Measurements from ENCODE around the gene PSMB5. TPM values are rescaled to one million over a fixed set of nuclear protein-coding genes. Genes with fewer than 3 reads are reported as not detected.
A peak's percentile ranks its signal among the peaks of the same experiment; 100 is the strongest.

PSMB5 gene
- total RNA-seq, 4 donors from 2014 or later: 126 to 150 (median 129) TPM

DNA sequence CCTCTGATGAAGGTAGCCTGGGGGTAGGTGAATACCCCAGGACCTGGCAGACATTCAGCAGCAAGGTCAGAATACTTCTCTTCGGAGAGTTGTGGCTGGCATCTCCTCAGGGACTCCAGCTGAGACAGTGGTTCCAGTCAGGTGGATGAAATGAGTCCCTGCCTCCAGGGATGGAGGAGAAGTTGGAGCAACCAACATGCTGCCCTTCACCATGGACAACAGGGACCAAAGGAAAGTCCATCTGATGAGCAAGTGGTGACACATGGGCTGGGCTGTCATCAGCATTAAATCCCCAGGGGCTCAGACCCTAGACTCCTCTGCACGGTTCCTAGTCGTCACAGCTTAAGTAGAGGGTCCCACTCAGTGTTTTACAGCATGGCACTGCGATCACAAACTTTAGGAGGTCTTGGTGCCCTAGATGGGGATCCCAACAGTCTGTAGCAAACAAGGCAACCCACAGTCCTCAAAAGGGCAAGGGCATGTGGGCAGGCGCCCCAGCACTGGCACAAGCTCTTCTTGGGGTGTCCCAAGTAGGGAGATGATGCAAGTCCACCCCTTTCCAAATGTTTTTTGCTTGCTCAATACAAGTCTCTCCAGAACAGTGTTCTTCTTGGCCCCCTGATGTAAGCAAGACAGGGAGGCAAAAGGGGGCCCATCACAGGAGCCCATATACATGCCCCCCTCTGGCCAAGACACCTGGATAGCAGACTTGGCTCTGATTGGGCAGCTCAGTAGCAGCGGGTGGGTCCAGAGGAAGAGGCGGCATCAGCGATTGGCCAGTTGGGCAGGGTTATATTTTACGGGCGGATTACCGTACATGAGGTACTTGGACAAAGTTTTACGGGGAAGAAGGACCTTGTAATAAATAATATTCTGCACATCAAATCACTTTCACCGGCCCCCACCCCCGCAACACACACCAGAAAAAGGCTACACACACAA, 33.4 kb upstream of the PSMB5 start:
- DNase-seq (ENCODE audit: low spot score): no peak
- ATAC-seq (ENCODE audit: low FRiP score): no peak
- TF ChIP-seq, protein P1, sequence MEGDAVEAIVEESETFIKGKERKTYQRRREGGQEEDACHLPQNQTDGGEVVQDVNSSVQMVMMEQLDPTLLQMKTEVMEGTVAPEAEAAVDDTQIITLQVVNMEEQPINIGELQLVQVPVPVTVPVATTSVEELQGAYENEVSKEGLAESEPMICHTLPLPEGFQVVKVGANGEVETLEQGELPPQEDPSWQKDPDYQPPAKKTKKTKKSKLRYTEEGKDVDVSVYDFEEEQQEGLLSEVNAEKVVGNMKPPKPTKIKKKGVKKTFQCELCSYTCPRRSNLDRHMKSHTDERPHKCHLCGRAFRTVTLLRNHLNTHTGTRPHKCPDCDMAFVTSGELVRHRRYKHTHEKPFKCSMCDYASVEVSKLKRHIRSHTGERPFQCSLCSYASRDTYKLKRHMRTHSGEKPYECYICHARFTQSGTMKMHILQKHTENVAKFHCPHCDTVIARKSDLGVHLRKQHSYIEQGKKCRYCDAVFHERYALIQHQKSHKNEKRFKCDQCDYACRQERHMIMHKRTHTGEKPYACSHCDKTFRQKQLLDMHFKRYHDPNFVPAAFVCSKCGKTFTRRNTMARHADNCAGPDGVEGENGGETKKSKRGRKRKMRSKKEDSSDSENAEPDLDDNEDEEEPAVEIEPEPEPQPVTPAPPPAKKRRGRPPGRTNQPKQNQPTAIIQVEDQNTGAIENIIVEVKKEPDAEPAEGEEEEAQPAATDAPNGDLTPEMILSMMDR (IDR thresholded peaks at IDR 0.05): no peak

GRCh38 chr14:23066855-23067744, 32.4 kb upstream of the PSMB5 start:
- DNase-seq (ENCODE audit: low spot score): no peak
- no peak for ATAC-seq (ENCODE audit: low FRiP score)
- TF ChIP-seq, protein P1 (IDR thresholded peaks at IDR 0.05): no peak

DNA sequence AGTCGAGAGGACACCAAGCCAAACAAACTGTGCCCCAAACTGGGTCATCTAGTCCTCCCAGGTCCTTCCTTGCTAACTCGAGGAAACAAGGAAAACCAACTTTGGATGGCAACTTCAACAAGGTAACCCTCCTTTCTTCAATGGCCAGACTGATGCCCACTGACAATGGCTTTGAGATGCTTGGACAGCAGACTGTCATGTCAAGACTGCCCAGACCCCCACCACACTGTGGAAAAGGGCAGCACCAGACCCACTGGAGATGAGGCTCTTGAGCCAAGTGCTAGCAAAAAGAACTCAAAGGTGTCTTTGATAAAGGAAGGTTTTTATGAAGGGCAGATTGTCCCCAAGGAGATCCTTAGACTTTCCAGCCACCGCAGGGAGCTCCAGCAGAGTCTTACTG, 31.7 kb upstream of the PSMB5 start:
- ATAC-seq (ENCODE audit: low FRiP score) (no peak), DNase-seq (ENCODE audit: low spot score) (no peak)
- TF ChIP-seq, protein P1 (IDR thresholded peaks at IDR 0.05): no peak

DNA sequence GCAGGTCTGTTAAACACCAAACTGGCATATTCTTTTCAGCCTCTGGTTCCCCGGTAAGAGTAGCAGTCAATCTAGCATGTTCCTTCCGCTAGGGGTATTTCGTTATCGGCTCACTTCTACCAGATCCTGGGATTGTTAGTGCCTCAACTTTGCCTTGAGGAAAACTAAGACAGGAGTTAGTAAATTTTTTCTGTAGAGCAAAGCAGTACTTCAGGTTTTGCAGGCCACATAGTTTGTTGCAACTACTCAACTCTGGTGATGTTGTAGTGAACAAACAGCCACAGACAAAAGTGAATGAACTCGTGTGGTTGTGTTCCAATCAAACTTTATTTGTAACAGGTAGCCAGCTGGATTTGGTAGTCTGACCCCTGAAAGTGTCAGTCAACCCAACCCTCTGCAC, 28.9 kb upstream of the PSMB5 start:
- DNase-seq (ENCODE audit: low spot score) (no peak), ATAC-seq (ENCODE audit: low FRiP score) (no peak)
- TF ChIP-seq, protein P1 (IDR thresholded peaks at IDR 0.05): no peak

GRCh38 chr14:23062002-23062401, 27.3 kb upstream of the PSMB5 start:
- ATAC-seq (ENCODE audit: low FRiP score) (peak; percentile 80), DNase-seq (ENCODE audit: low spot score) (peak; percentile 64)
- TF ChIP-seq, protein P1 (IDR thresholded peaks at IDR 0.05): no peak

DNA sequence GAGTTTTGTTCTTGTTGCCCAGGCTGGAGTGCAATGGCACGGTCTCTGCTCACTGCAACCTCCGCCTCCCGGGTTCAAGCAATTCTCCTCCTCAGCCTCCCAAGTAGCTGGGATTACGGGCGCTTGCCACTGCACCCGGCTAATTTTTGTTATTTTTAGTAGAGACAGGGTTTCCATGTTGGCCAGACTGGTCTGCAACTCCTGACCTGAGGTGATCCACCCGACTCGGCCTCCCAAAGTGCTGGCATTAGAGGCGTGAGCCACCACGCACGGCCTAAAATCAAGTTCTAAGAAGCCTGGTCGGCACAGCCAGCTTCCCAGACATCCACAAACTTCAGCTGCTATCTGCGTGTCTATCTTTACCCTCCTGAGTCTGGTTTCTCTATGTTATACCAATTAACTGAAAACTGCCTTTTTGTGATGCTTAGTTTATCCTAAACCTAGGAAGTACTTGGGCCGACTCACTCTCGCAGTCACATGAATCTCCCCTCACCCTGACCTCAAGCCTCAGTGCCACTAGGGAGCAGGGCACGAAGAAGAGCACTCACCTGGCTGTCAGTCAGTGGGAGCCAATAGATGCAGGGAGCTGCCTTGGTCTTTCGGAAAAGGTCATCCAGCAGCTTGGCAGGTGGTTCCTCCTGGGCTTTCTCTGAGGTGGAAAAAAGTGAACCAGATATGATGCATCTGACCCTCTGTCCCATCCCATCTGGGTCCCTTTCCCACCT, 26.0 kb upstream of the PSMB5 start:
- DNase-seq (ENCODE audit: low spot score) (no peak), ATAC-seq (ENCODE audit: low FRiP score) (no peak)

More for the DNA sequence above, 26.0 kb upstream of the PSMB5 start:
- TF ChIP-seq, protein P1 (IDR thresholded peaks at IDR 0.05): no peak

Data from omental fat pad (tissue), 4 donors.